Posterior vena cava (tissue), 2 donors: ENCODE measurements around the gene SLC4A11. TPM values are rescaled to one million over a fixed set of nuclear protein-coding genes. Genes with fewer than 3 reads are reported as not detected.

Experiments
- DNase-seq: peaks from one replicate; pipeline ENCODE4 v3.0.0-alpha.2; 2020; ENCODE audit warnings: low spot score
- intact Hi-C, 2 donors: fragments of 100-400 bp; cut with DNase I; formaldehyde crosslinking; loops; one replicate each; pipeline versions ENCODE4 v1.14.1 to v1.14.2; 2022 to 2023
- total RNA-seq, 2 donors: library from RNA; stranded (reverse); fragmentation: NEBNext Ultra II Directional; extraction: Animal tissue kit (Norgen Biotek cat#: 25700); gene quantifications; one replicate each; pipeline ENCODE4 v1.2.1, GENCODE V29; 2021
- donor health status: DM: yes; HTN: yes; CAD: no.
- donor health status: DM: yes; HTN: yes; CAD: no.

The SLC4A11 gene
- total RNA-seq, 2 donors from 2014 or later: 0.38 to 1.1 TPM

DNA sequence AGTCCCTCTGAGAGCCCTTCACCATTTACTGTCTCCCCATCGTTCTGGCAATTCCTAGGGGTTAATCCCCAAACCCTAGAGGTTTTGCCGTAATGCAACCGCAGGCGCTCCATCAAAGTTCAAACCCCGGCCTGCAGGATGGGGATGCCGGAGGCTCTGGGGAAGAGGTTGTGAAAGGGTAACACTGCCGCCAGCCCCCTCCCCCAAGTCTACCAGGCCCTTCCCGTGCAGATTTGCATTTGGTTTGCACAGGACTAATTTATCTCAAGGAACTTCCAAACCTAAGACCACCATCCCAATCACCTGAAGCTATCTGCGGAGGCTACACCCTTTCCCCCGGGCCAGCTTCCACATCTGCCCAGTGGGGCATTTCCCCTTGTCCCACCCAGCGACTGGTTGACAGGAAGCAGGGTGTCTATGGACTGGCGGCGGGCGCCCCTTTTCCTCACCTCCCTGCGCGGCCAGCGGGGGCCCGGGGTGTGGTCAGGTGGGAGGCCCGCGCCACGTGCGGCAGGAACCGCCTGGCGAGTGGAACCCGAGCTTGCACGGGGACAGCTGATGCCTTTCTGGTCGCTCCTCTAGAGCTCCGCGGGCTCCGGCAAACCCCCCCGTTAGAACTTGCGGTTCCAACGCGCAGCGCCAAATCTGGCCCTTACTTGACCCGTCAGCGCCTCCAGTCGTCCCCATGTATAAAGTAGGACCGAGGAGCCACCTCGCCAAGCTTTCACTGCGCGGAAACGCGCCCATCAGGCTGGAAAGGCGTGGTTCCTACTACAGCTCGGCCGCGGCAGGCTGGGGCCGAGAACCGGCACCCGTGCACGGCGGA lies 9.4 kb upstream of the SLC4A11 start:
- DNase-seq: peak; percentile 87
- intact Hi-C loops: no loop called here

- DNase-seq: no peak
- intact Hi-C loops: no loop called here
Measured at GRCh38 chr20:3247638-3248037, 8.6 kb upstream of the SLC4A11 start.

DNA sequence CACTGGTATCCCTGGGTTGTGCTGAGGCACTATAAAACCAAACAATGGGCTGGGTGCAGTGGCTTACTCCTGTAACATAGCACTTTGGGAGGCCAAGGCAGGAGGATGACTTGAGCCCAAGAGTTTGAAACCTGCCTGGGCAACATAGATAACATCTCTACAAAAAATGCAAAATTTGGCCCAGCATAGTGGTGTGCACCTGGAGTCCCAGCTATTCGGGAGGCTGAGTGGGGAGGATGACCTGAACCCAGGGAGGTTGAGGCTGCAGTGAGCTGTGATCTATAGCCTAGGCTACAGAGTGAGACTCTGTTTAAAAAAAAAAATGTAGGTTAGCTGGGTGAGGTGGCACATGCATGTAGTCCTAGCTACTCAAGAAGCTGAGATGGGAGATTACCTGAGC lies 7.7 kb upstream of the SLC4A11 start:
- intact Hi-C loops: no loop called here
- no peak for DNase-seq

DNA sequence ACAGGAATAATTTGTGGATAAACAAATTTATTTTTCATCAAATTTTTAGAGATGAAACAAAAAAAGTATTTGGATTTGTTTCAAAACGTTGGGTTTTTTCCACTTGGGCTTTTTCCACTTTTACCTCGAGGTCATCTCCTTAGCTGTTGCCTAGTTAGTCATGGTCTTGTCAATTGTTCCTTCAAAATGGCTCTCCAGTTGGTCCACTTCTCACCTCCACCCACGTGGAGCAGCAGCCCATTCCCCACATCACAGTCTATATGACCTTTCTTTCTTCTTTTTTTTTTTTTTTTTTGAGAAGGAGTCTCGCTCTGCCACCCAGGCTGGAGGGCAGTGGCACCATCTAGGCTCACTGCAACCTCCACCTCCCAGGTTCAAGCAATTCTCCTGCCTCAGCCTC lies 6.7 kb upstream of the SLC4A11 start:
- no peak for DNase-seq
- intact Hi-C loops: no loop called here

GRCh38 chr20:3245156-3245555 lies 6.2 kb upstream of the SLC4A11 start:
- no peak for DNase-seq
- intact Hi-C loops: no loop called here

GRCh38 chr20:3244613-3245012 lies 5.6 kb upstream of the SLC4A11 start:
- intact Hi-C loops: no loop called here
- DNase-seq: no peak

- intact Hi-C loops: no loop called here
- no peak for DNase-seq
Measured at GRCh38 chr20:3243718-3244358, 4.8 kb upstream of the SLC4A11 start.

- intact Hi-C loops: no loop called here
- no peak for DNase-seq
Measured at GRCh38 chr20:3242172-3242692, 3.2 kb upstream of the SLC4A11 start.

- intact Hi-C loops: no loop called here
- DNase-seq: no peak
Measured at GRCh38 chr20:3240776-3241363, 1.9 kb upstream of the SLC4A11 start.

DNA sequence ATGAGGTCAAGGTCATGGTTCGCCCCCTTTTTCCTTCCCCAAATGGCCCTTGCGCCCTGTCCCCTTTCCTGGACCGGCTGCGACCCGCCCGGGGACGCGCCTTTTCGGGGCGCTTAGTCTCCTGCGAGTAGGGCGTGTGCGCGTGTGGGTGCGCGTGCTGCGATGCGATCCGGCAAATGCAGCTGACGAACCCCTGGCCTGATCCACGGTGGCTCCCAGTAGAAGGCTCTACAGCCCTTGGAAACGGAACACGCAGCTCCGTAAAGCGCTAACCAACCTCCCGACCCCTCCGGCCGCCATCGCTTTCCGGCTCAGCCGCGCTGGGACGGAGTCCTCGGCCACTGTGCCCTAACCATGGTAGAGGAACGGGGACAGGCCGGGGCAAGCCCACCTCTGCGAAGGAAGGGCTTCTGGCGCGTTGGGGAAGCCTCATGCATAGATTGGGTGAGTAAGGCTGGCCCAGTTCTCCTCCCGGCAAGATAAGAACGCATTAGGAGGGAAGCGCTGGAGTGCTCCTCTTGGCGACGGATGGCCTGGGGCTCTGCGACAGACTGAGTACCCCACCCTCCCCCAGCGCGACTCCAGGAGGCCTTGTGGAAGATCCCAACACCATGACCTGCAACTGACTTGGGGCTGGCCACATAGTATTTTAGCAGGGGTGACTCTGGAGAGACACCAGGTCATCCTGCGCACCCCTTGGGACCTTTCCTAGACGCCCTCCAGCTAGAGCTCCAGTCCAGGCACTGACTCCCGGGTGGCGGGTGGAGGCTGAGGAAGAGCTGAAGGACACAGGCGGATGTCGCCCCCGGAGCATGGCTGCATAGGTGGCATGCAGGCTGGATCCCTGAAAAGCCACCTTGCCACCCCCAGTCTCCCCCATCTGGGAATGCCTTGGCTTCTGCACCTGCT lies 1.1 kb upstream of the SLC4A11 start:
- intact Hi-C loops: no loop called here
- DNase-seq: no peak

GRCh38 chr20:3238616-3239025 lies 369 bp downstream of the SLC4A11 start:
- intact Hi-C loops: no loop called here
- no peak for DNase-seq

DNA sequence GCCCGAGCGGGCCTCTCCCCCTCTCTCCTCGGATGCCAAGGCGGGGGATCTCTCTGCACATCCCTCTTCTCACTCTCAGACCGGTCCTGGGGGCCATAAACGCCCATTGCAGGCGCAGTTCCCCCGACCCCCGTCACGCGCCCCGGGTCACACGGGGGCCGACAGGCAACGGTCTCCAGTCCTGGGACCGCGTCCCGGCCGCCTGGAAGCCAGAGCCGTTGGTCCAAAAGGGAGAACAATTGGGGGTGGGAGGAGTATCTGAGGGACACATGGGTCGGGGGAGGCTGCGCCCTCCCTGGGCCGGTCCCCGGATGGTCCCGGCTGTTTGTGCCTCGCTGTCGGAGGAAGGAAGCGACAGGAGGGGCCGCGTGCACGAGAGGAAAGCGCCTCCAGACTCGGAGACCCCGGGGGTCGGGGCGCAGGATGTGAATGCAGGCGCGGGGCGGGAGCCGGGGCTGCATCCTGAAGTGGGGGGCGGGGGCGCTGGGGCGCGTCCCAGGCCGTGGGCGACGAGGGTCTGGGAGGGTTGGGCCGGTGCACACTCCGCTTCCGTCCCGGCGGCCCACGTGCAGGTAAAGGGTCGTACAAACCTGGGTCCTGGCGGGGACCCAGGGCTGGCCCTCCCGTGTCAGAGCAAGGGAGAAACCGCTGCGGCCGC lies 903 bp downstream of the SLC4A11 start:
- no peak for DNase-seq
- intact Hi-C loops: no loop called here

DNA sequence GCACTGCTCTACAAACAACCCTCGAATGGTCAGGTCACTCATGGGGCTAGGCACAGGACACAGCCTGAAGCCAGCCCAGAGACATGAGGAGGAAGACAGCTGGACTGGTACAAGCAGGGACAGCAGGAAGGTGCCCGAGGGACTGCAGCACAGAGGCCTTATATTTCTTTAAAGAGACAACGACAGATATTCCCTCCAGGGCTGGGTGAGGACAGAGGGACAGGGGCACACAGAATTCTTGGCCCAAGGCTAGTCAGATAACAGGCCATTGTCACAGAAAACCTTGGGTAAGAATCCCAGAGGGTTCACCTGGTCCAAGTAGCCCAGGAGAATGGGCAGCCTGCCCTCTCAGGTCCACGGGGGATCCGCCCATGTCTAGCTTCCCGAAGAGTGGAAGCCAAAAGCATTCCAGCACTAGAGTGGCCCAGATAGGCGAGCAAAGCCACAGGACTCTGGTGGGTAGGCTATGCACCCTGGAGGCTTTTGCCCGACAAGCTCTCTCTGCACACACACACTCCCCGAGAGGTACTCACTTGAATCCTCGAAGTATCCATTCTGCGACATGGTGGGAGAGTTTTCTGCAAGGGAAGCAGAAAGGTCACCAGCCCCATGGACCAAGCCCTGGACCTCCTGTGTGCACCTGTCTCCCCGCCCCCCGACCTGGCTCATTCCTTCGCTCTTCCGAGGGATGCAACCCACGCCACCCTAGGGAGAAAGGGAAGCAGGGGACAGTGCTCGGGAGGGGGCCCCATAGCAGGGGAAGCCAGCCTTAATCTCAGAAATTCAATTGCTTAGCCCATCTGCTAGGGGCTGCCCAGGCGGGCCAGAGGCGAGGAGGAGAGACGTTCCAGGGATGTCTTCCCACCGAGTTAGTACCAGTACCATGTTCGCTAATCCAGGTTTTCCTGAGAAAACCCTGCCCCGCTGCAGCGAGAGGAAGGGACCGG lies 1.7 kb downstream of the SLC4A11 start:
- intact Hi-C loops: no loop called here
- no peak for DNase-seq

DNA sequence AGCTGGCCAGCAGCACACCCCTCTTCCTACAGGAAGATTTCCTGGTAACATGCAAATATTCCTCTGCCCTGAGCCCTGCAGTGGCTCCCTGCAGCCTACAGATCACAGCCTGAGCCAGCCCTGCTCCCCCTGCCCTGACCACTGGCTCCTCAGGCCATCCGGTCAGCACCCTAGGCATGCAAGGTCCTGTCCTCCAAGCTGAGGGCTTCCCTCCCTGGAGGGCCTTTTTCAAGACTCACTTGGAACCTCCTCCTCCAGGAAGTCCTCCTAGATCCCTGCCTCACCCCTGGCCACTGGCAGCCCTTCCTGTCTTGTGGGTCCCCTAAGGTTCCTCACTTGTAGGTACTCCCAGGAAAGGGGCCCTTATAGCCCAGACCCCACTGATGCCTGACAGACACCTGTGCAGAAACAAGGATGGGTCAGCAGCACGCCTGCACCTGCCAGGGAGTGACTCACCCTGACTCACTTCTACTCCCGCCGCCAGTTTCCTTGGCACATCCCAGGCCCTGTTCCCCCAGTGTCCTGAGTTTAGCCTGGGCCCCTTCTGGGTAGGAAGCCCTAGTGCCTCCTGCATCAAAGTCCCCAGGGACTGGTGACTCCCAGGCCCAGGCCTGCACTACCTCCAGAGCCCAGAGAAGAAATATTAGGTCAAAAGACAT lies 3.2 kb downstream of the SLC4A11 start:
- no peak for DNase-seq
- intact Hi-C loops: no loop called here

- no peak for DNase-seq
- intact Hi-C loops: no loop called here
Measured at GRCh38 chr20:3233991-3234498, 4.9 kb downstream of the SLC4A11 start.

- intact Hi-C loops: no loop called here
Measured at GRCh38 chr20:3233131-3233990, 5.6 kb downstream of the SLC4A11 start.

More at GRCh38 chr20:3233131-3233990, 5.6 kb downstream of the SLC4A11 start:
- DNase-seq: no peak
